SU-DHL-6 (cell line): ENCODE results near the gene GET4.

Experiments
- EZH2phosphoT487 ChIP-seq: fragments of 200-600 bp; sonication (generic), shearing (Covaris generic); conservative IDR thresholded peaks from 2 replicates; pipeline ENCODE4 v1.6.1; 2018; ENCODE audit warnings: mild to moderate bottlenecking, antibody characterized with exemption, low read length, moderate library complexity, mixed read lengths
- TF ChIP-seq, protein P1 (sequence below): fragments of 200-600 bp; sonication (generic); IDR thresholded peaks from one replicate; pipeline ENCODE4 v1.5.1; 2017; ENCODE audit warnings: antibody characterized with exemption, mild to moderate bottlenecking, low read length, moderate library complexity; ENCODE audit not compliant: insufficient read depth, poor library complexity, severe bottlenecking

DNA sequence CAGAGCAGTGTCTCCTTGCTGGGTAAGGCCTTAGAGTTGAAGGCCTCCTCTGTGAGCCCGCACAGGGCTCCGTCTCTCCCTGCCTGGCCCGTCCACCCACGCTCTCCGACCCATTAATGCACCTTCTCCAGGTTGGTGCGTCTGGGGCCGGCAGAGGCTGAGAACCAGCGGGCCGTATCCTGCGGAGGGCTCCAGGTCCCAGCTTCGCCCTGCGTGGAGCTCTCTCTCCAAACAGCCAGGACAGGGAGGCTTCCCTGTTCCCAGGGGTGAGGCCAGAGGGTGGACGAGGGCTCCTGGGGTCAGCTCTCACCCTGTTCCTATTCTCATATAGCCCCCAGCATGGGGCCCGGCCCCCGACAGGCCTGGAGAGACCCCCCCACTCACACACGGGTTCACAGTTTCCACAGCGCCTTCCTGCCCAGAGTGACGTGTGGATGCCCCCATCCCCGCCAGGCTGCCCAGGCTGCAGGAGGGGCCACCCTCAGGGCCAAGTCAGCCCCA lies 34.6 kb downstream of the GET4 start:
- TF ChIP-seq, protein P1, sequence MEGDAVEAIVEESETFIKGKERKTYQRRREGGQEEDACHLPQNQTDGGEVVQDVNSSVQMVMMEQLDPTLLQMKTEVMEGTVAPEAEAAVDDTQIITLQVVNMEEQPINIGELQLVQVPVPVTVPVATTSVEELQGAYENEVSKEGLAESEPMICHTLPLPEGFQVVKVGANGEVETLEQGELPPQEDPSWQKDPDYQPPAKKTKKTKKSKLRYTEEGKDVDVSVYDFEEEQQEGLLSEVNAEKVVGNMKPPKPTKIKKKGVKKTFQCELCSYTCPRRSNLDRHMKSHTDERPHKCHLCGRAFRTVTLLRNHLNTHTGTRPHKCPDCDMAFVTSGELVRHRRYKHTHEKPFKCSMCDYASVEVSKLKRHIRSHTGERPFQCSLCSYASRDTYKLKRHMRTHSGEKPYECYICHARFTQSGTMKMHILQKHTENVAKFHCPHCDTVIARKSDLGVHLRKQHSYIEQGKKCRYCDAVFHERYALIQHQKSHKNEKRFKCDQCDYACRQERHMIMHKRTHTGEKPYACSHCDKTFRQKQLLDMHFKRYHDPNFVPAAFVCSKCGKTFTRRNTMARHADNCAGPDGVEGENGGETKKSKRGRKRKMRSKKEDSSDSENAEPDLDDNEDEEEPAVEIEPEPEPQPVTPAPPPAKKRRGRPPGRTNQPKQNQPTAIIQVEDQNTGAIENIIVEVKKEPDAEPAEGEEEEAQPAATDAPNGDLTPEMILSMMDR: no peak
- no peak for TF ChIP-seq EZH2phosphoT487
